Right renal pelvis (tissue), 4 donors: ENCODE data around the gene MAP3K2. TPM values are rescaled to one million over a fixed set of nuclear protein-coding genes. Genes with fewer than 3 reads are reported as not detected.

Source experiments
- DNase-seq, 4 donors: peaks; one replicate each; pipeline ENCODE4 v3.0.0-alpha.2; 2013; ENCODE audit warnings: low read depth in 4 of 4, low spot score in 3 of 4, missing footprints in 1 of 4
- polyA plus RNA-seq, 4 donors: library from polyadenylated mRNA; unstranded; fragments of 120-200 nt; gene quantifications; one replicate each; pipeline ENCODE4 v1.2.1, GENCODE V29; 2013; ENCODE audit not compliant: insufficient read length in 4 of 4

The MAP3K2 gene
- polyA plus RNA-seq: 10 to 100 TPM; 23.8 to 29.5 (median 26.8) TPM

GRCh38 chr2:127387655-127388422, at the start of gene MAP3K2:
Gene MAP3K2, minus strand, starts transcription at chr2:127387975. Its CDS starts 44,846 bp downstream, at chr2:127343129.
- peak; percentile 83 to 90 (median 85) for DNase-seq

GRCh38 chr2:127437056-127437455, 49.3 kb upstream of the MAP3K2 start:
- DNase-seq: no peak

- DNase-seq: no peak
These were observed 46.7 kb upstream of the MAP3K2 start for GRCh38 chr2:127434515-127434914.

- DNase-seq: no peak
These were observed 43.7 kb upstream of the MAP3K2 start for GRCh38 chr2:127431408-127432023.

- DNase-seq: no peak
These were observed 42.2 kb upstream of the MAP3K2 start for GRCh38 chr2:127429844-127430425.

- DNase-seq: no peak
These were observed 41.5 kb upstream of the MAP3K2 start for GRCh38 chr2:127429291-127429690.

GRCh38 chr2:127428815-127429109, 41.0 kb upstream of the MAP3K2 start:
- DNase-seq: no peak

- DNase-seq: no peak
These were observed 40.5 kb upstream of the MAP3K2 start for GRCh38 chr2:127428057-127428814.

- no peak for DNase-seq
These were observed 39.7 kb upstream of the MAP3K2 start for GRCh38 chr2:127427376-127428056.

GRCh38 chr2:127426501-127427354, 39.0 kb upstream of the MAP3K2 start:
- no peak for DNase-seq

GRCh38 chr2:127425540-127426490, 38.0 kb upstream of the MAP3K2 start:
- DNase-seq: no peak

- no peak for DNase-seq
These were observed 37.1 kb upstream of the MAP3K2 start for GRCh38 chr2:127424598-127425520.

GRCh38 chr2:127423880-127424279, 36.1 kb upstream of the MAP3K2 start:
- no peak for DNase-seq

GRCh38 chr2:127423478-127423843, 35.7 kb upstream of the MAP3K2 start:
- no peak for DNase-seq

GRCh38 chr2:127422559-127423477, 35.0 kb upstream of the MAP3K2 start:
- no peak for DNase-seq

- DNase-seq: no peak
These were observed 34.2 kb upstream of the MAP3K2 start for GRCh38 chr2:127421871-127422558.
